K562 (cell line): ENCODE data around the gene COL26A1. TPM values are rescaled to one million over a fixed set of nuclear protein-coding genes. Genes with fewer than 3 reads are reported as not detected.

Source experiments
- ATAC-seq: fragments of 200-7000 bp; cut with Tn5 transposase; 3 replicates; pipeline ENCODE4 v1.9.1; 2020; ENCODE audit warnings: moderate library complexity
- BruUV-seq: library from RNA; stranded (reverse); fragments of 400-500 nt; replicated peaks from 2 replicates; lab custom pipeline; 2021; lab: Mats Ljungman, UMichigan
- CTCF ChIA-PET: fragments of 300-600 bp; formaldehyde crosslinking; extraction: SDS; loops from one replicate; lab custom pipeline; 2021; ENCODE audit warnings: low intra/inter-chr PET ratio; lab: Yijun Ruan, JAX
- POLR2A ChIA-PET: fragments of 300-600, 350-650 bp; sonication (Branson Sonifier 250); formaldehyde crosslinking; extraction: SDS; loops from one replicate; lab custom pipeline; 2021; ENCODE audit warnings: antibody characterized with exemption, inconsistent platforms; lab: Yijun Ruan, JAX
- DNase-seq, 4 experiments: peaks; one replicate each; pipeline versions ENCODE4 v3.0.0 to v3.0.0-alpha.2; 2011 to 2018; ENCODE audit warnings: low spot score in 3 of 4, mixed read lengths in 3 of 4; ENCODE audit errors: extremely low read depth in 1 of 4
- FAIRE-seq: peaks from 2 replicates; lab custom pipeline; 2011; peaks lifted over from hg19 to GRCh38; lab: Jason Lieb, UNC
- H2AFZ ChIP-seq: 2 replicates; pipeline ENCODE4 v1.6.0; 2011; ENCODE audit warnings: low read depth, low read length, control low read depth, inconsistent platforms
- H3K27ac ChIP-seq: fragments of 200-600 bp; 3 replicates; pipeline ENCODE4 v1.8.0; 2011; ENCODE audit warnings: low read depth, mild to moderate bottlenecking, control low read depth, inconsistent platforms, low read length, moderate library complexity, mixed read lengths; ENCODE audit errors: extremely low read depth
- H3K27me3 ChIP-seq, 2 experiments: fragments of 300-600 bp in 1 of 2; 2 replicates in 1 of 2; 3 replicates in 1 of 2; pipeline versions ENCODE4 v1.6.0 to v1.8.0; 2011; ENCODE audit warnings: inconsistent platforms in 2 of 2, low read length in 2 of 2, mild to moderate bottlenecking in 1 of 2, mixed read lengths in 1 of 2, moderate library complexity in 1 of 2; ENCODE audit not compliant: control insufficient read depth in 2 of 2, insufficient read depth in 2 of 2
- H3K36me3 ChIP-seq: fragments of 300-600 bp; 3 replicates; pipeline ENCODE4 v1.8.0; 2011; ENCODE audit warnings: mild to moderate bottlenecking, low read length, inconsistent platforms; ENCODE audit not compliant: control insufficient read depth, insufficient read depth
- H3K4me1 ChIP-seq, 2 experiments: fragments of 200-600 bp in 1 of 2; replicated peaks in 1 of 2; 2 replicates in 1 of 2; 3 replicates in 1 of 2; pipeline versions ENCODE4 v1.5.1 to v1.8.0; 2011; ENCODE audit warnings: inconsistent platforms in 2 of 2, low read length in 2 of 2, mild to moderate bottlenecking in 1 of 2, mixed read lengths in 1 of 2, moderate library complexity in 1 of 2; ENCODE audit not compliant: control insufficient read depth in 2 of 2, insufficient read depth in 2 of 2
- H3K4me2 ChIP-seq: 2 replicates; pipeline ENCODE4 v1.6.1; 2011; ENCODE audit warnings: low read length, control low read depth, inconsistent platforms, mixed read lengths; ENCODE audit not compliant: insufficient read depth
- H3K4me3 ChIP-seq: fragments of 200-600 bp; sonication (generic), shearing (Covaris generic); 2 replicates; pipeline ENCODE4 v1.5.1; 2016; ENCODE audit warnings: control low read depth, inconsistent platforms
- H3K79me2 ChIP-seq: fragments of 200-600 bp; 3 replicates; pipeline ENCODE4 v1.8.0; 2011; ENCODE audit warnings: low read length, inconsistent platforms; ENCODE audit not compliant: control insufficient read depth, insufficient read depth
- H3K9ac ChIP-seq, 2 experiments: 2 replicates each; pipeline versions ENCODE4 v1.6.0 to v1.6.1; 2011; ENCODE audit warnings: low read depth in 2 of 2, low read length in 2 of 2, control low read depth in 1 of 2, inconsistent platforms in 1 of 2, mild to moderate bottlenecking in 1 of 2, mixed read lengths in 1 of 2; ENCODE audit not compliant: insufficient read depth in 1 of 2
- H3K9me1 ChIP-seq: one replicate; pipeline ENCODE4 v1.6.0; 2011; ENCODE audit warnings: inconsistent platforms, mild to moderate bottlenecking, low read length, moderate library complexity; ENCODE audit not compliant: control insufficient read depth, insufficient read depth
- H3K9me3 ChIP-seq: replicated peaks from 2 replicates; pipeline ENCODE4 v1.5.1; 2011; ENCODE audit warnings: low read depth, low read length, inconsistent platforms; ENCODE audit not compliant: control insufficient read depth, insufficient read depth
- H4K20me1 ChIP-seq: replicated peaks from 2 replicates; pipeline ENCODE4 v1.6.1; 2011; ENCODE audit warnings: low read length, inconsistent platforms, mixed read lengths; ENCODE audit not compliant: control insufficient read depth, insufficient read depth
- ETS1 ChIP-seq: conservative IDR thresholded peaks from 2 replicates; pipeline ENCODE4 v1.6.1; 2011; ENCODE audit warnings: low read depth, mild to moderate bottlenecking, low read length; ENCODE audit not compliant: control insufficient read depth
- HNRNPUL1 ChIP-seq: fragments of 200-400 bp; formaldehyde crosslinking; IDR thresholded peaks from 2 replicates; pipeline ENCODE4 v1.6.1; 2017; ENCODE audit warnings: low read length
- NCOA4 ChIP-seq: fragments of 450-650 bp; IDR thresholded peaks from 2 replicates; pipeline ENCODE4 v1.6.1; 2018; ENCODE audit warnings: mild to moderate bottlenecking; ENCODE audit not compliant: partially characterized antibody
- NFIX ChIP-seq: fragments of 250-450 bp; sonication (Bioruptor Pico); IDR thresholded peaks from 2 replicates; pipeline ENCODE4 v1.4.0; 2020; ENCODE audit warnings: low read depth, mild to moderate bottlenecking, moderate library complexity
- SUPT5H ChIP-seq: fragments of 450-650 bp; IDR thresholded peaks from 2 replicates; pipeline ENCODE4 v1.6.1; 2016
- TGIF2 ChIP-seq: sonication (generic); formaldehyde crosslinking; IDR thresholded peaks from 2 replicates; pipeline ENCODE4 v1.8.1; 2022; ENCODE audit warnings: mild to moderate bottlenecking, missing genetic modification reagents, moderate library complexity
- ZNF146 ChIP-seq: IDR thresholded peaks from one replicate; pipeline ENCODE4 v1.6.1; 2018; ENCODE audit warnings: missing compliant biosample characterization; ENCODE audit not compliant: unreplicated experiment
- ZNF324 ChIP-seq: fragments of 250-450 bp; sonication (Bioruptor Pico); IDR thresholded peaks from 2 replicates; pipeline ENCODE4 v1.4.0; 2020; ENCODE audit warnings: mild to moderate bottlenecking
- WGBS: fragments of 100-300 bp; shearing (Covaris generic); methylation state at CpG from one replicate; pipeline ENCODE4 v1.1.6; 2016; ENCODE audit warnings: low coverage, mixed read lengths; ENCODE audit not compliant: insufficient coverage; ENCODE audit errors: missing lambda C conversion rate; 5-methylcytosine and 5-hydroxymethylcytosine counted together
- in situ Hi-C: fragments of 300-500 bp; cut with MboI; formaldehyde crosslinking; loops from 4 replicates; pipeline ENCODE4 v1.15.0; 2018; ENCODE audit warnings: inconsistent platforms, mixed read lengths
- intact Hi-C: fragments of 100-400 bp; cut with micrococcal nuclease; formaldehyde crosslinking; loops from 2 replicates; pipeline ENCODE4 v1.14.2; 2022
- polyA plus RNA-seq, 8 experiments: library from polyadenylated mRNA; depleted of rRNA in 4 of 8; stranded (reverse) in 5 of 8; unstranded in 3 of 8; fragments of >200 nt; fragmentation: Nextera tagmentation in 2 of 8; fragmentation: Illumina TruSeq in 1 of 8; extraction: Ambion mirVana in 2 of 8; extraction: Trizol in 1 of 8; gene quantifications; 2 replicates each; pipeline versions ENCODE4 v1.2.1 to v1.2.3, GENCODE V29; 2011 to 2014; ENCODE audit warnings: inconsistent platforms in 1 of 8, missing spikeins in 1 of 8
- total RNA-seq, 7 experiments: library from RNA; depleted of rRNA in 6 of 7; stranded (reverse); fragments of >200 nt in 6 of 7; fragmentation: Illumina TruSeq in 2 of 7; extraction: Trizol in 2 of 7; gene quantifications; 2 replicates each; pipeline versions ENCODE4 v1.2.1 to v1.2.3, GENCODE V29; 2011 to 2021; ENCODE audit warnings: low replicate concordance in 1 of 7

The COL26A1 gene
- total and polyA plus RNA-seq, 9 of the 15 experiments (the other 6 are each of a cell fraction or from before 2014, with no cell fraction given): 0.04 to 0.39 (median 0.07) TPM; not detected in 5

GRCh38 chr7:101597941-101598340 lies 235.3 kb downstream of the COL26A1 start:
- Histone ChIP-seq H2AFZ (no peak overlapping the region), H3K4me3 (no peak overlapping the region), H3K27ac (no peak overlapping the region), H3K4me1 (peaks cover 0 to 14% of the 10 kb centered on the region in 2 experiments; a peak in 2 of 5 replicates), H3K27me3 (peaks cover 2 to 58% of the 10 kb centered on the region in 2 experiments; a peak in 3 of 5 replicates), H3K9me1 (no peaks in the 10 kb centered on the region), H4K20me1 (no peaks in the 10 kb centered on the region), H3K79me2 (no peaks in the 10 kb centered on the region), H3K36me3 (no peaks in the 10 kb centered on the region), H3K4me2 (no peak overlapping the region), H3K9me3 (no peaks in the 10 kb centered on the region), H3K9ac (no peak overlapping the region)
- TF ChIP-seq NFIX (CRISPR knock-in tag) (no peak), ZNF324 (CRISPR knock-in tag) (no peak), HNRNPUL1 (no peak), ETS1 (no peak), TGIF2 (CRISPR knock-in tag) (no peak), NCOA4 (no peak), ZNF146 (CRISPR knock-in tag) (no peak), SUPT5H (no peak)
- DNase-seq (no peak), FAIRE-seq (no peak), ATAC-seq (no peak)
- POLR2A ChIA-PET: interaction anchor here (0.6 kb wide), 2 partner anchors 712 to 890 kb away, joined by 3 read pairs; no protein-coding TSS in a partner anchor
- CTCF ChIA-PET: no interaction called here
- no TSS peak for BruUV-seq
- in situ Hi-C loops: no loop called here
- intact Hi-C loops: no loop called here
- WGBS: 2% methylated on average over 6 of the region's 6 CpGs
